HCT116 (cell line): ENCODE results near the gene ZNF335. TPM values are rescaled to one million over a fixed set of nuclear protein-coding genes. Genes with fewer than 3 reads are reported as not detected.

Experiments
- ATF3 ChIP-seq: IDR thresholded peaks from 2 replicates; pipeline ENCODE4 v1.6.1; 2012
- CBX3 ChIP-seq: IDR thresholded peaks from 2 replicates; pipeline ENCODE4 v1.6.1; 2012; ENCODE audit warnings: low read depth
- YY1 ChIP-seq: IDR thresholded peaks from 2 replicates; pipeline ENCODE4 v1.6.1; 2011; ENCODE audit warnings: low read length, low read depth, moderate library complexity, mild to moderate bottlenecking; ENCODE audit not compliant: insufficient replicate concordance; ENCODE audit errors: extremely low read depth
- ZFX ChIP-seq: fragments of 450-650 bp; IDR thresholded peaks from 2 replicates; pipeline ENCODE4 v1.6.1; 2017
- total RNA-seq: library from RNA; stranded (reverse); gene quantifications from one replicate; pipeline ENCODE4 v1.2.1, GENCODE V29; 2021; ENCODE audit not compliant: unreplicated experiment
- TF ChIP-seq, protein P1 (sequence below): IDR thresholded peaks from 2 replicates; pipeline ENCODE4 v1.6.1; 2011; ENCODE audit warnings: mild to moderate bottlenecking, low read length, moderate library complexity; ENCODE audit not compliant: insufficient replicate concordance; ENCODE audit errors: extremely low read depth
- TF ChIP-seq, protein P2 (sequence below), 3 experiments: fragments of 200-600 bp in 1 of 3; sonication (generic) in 1 of 3; IDR thresholded peaks in 2 of 3; conservative IDR thresholded peaks in 1 of 3; 2 replicates each; pipeline ENCODE4 v1.5.1; 2012 to 2017; ENCODE audit warnings: low read depth in 2 of 3, low read length in 2 of 3, antibody characterized with exemption in 1 of 3, borderline replicate concordance in 1 of 3, control low read depth in 1 of 3, mild to moderate bottlenecking in 1 of 3, mixed read lengths in 1 of 3, mixed run types in 1 of 3, moderate library complexity in 1 of 3; ENCODE audit not compliant: insufficient read depth in 1 of 3
- TF ChIP-seq, protein P3 (sequence below): IDR thresholded peaks from 2 replicates; pipeline ENCODE4 v1.6.1; 2012; ENCODE audit warnings: low read depth

ZNF335 gene
- total RNA-seq, 1 experiment from 2014 or later: 20.8 TPM

DNA sequence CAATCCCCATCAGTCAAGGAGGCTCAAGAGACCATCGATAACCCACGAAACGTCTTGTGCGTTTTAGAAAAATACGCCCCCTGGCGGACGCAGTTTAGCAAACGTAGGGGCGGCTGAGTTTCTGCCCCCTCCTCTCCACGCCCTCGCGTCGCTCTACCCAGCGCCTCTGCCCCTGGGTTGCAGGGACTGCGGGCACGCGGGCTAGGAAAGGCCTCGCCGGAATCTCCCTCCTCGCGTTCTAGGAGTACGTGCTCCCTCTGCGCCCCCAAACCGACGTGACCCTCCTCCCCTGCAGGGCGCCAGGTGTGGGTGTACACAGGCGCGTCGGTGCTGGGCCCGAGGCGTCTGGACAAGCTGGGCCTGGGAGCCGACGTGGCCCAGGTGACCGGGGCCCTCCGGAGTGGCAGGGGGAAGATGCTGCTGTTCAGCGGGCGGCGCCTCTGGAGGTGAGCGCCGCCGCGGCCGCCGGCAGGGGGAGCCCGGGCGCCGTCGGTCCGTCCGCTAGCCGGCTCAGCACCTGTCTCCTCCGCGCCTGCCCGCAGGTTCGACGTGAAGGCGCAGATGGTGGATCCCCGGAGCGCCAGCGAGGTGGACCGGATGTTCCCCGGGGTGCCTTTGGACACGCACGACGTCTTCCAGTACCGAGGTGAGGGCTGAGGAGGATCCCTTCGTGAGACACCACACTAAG lies 42.0 kb upstream of the ZNF335 start (continued):
- TF ChIP-seq, protein P1, sequence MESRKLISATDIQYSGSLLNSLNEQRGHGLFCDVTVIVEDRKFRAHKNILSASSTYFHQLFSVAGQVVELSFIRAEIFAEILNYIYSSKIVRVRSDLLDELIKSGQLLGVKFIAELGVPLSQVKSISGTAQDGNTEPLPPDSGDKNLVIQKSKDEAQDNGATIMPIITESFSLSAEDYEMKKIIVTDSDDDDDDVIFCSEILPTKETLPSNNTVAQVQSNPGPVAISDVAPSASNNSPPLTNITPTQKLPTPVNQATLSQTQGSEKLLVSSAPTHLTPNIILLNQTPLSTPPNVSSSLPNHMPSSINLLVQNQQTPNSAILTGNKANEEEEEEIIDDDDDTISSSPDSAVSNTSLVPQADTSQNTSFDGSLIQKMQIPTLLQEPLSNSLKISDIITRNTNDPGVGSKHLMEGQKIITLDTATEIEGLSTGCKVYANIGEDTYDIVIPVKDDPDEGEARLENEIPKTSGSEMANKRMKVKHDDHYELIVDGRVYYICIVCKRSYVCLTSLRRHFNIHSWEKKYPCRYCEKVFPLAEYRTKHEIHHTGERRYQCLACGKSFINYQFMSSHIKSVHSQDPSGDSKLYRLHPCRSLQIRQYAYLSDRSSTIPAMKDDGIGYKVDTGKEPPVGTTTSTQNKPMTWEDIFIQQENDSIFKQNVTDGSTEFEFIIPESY: no peak
- TF ChIP-seq CBX3 (0 out of 2 replicates have a peak, but pooled peaks have one; percentile 11), ATF3 (no peak), ZFX (peak; percentile 74; the same call in 1 of the 2 replicates), YY1 (no peak)
- TF ChIP-seq, protein P2, sequence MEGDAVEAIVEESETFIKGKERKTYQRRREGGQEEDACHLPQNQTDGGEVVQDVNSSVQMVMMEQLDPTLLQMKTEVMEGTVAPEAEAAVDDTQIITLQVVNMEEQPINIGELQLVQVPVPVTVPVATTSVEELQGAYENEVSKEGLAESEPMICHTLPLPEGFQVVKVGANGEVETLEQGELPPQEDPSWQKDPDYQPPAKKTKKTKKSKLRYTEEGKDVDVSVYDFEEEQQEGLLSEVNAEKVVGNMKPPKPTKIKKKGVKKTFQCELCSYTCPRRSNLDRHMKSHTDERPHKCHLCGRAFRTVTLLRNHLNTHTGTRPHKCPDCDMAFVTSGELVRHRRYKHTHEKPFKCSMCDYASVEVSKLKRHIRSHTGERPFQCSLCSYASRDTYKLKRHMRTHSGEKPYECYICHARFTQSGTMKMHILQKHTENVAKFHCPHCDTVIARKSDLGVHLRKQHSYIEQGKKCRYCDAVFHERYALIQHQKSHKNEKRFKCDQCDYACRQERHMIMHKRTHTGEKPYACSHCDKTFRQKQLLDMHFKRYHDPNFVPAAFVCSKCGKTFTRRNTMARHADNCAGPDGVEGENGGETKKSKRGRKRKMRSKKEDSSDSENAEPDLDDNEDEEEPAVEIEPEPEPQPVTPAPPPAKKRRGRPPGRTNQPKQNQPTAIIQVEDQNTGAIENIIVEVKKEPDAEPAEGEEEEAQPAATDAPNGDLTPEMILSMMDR (IDR thresholded peaks at IDR 0.05 in 2 of 3, conservative IDR thresholded peaks at IDR 0.05 in 1 of 3; ENCODE audit: borderline replicate concordance in 1 of 3, insufficient read depth in 1 of 3, low read depth in 2 of 3, low read length in 2 of 3): peak; percentile 71 to 84 (median 79)
- TF ChIP-seq, protein P3, sequence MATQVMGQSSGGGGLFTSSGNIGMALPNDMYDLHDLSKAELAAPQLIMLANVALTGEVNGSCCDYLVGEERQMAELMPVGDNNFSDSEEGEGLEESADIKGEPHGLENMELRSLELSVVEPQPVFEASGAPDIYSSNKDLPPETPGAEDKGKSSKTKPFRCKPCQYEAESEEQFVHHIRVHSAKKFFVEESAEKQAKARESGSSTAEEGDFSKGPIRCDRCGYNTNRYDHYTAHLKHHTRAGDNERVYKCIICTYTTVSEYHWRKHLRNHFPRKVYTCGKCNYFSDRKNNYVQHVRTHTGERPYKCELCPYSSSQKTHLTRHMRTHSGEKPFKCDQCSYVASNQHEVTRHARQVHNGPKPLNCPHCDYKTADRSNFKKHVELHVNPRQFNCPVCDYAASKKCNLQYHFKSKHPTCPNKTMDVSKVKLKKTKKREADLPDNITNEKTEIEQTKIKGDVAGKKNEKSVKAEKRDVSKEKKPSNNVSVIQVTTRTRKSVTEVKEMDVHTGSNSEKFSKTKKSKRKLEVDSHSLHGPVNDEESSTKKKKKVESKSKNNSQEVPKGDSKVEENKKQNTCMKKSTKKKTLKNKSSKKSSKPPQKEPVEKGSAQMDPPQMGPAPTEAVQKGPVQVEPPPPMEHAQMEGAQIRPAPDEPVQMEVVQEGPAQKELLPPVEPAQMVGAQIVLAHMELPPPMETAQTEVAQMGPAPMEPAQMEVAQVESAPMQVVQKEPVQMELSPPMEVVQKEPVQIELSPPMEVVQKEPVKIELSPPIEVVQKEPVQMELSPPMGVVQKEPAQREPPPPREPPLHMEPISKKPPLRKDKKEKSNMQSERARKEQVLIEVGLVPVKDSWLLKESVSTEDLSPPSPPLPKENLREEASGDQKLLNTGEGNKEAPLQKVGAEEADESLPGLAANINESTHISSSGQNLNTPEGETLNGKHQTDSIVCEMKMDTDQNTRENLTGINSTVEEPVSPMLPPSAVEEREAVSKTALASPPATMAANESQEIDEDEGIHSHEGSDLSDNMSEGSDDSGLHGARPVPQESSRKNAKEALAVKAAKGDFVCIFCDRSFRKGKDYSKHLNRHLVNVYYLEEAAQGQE: no peak
